ENCODE data around the gene SLC35F4. TPM values are rescaled to one million over a fixed set of nuclear protein-coding genes. Genes with fewer than 3 reads are reported as not detected.

The SLC35F4 gene
- total RNA-seq, 1 experiment from 2014 or later: not detected

- Histone ChIP-seq H3K4me1 (ENCODE audit: insufficient read depth, low read length) (no peaks in the 10 kb centered on the region), H4K5ac (ENCODE audit: insufficient read length, low read depth, low read length) (no peak overlapping the region), H2AK5ac (ENCODE audit: insufficient read length, low read length) (no peak overlapping the region), H3K4me2 (ENCODE audit: insufficient read depth, insufficient read length, low read length) (no peak overlapping the region), H3K56ac (ENCODE audit: insufficient read length, low read depth, low read length) (no peak overlapping the region), H2BK20ac (ENCODE audit: low read depth, low read length, poor library complexity, severe bottlenecking) (no peak overlapping the region), H2BK15ac (ENCODE audit: low read depth, low read length) (no peak overlapping the region), H3K23me2 (ENCODE audit: insufficient read length, low read depth, low read length, poor library complexity, severe bottlenecking) (no peaks in the 10 kb centered on the region), H3K4ac (ENCODE audit: low read depth, low read length) (no peak overlapping the region), H3K79me1 (ENCODE audit: insufficient read depth, low read depth, low read length, poor library complexity, severe bottlenecking) (no peaks in the 10 kb centered on the region), H2AFZ (ENCODE audit: low read length) (no peak overlapping the region), H4K91ac (ENCODE audit: insufficient read length, low read depth, low read length) (no peak overlapping the region), H3T11ph (ENCODE audit: low read length) (no peak overlapping the region), H2BK120ac (ENCODE audit: low read depth, low read length, poor library complexity, severe bottlenecking) (no peak overlapping the region), H3K79me2 (ENCODE audit: insufficient read depth, low read length) (no peaks in the 10 kb centered on the region), H3K23ac (ENCODE audit: insufficient read length, low read depth, low read length) (no peak overlapping the region), H2BK12ac (ENCODE audit: insufficient read length, low read depth, low read length) (no peak overlapping the region), H3K9ac (ENCODE audit: extremely low read depth, insufficient read length, low read length) (no peak overlapping the region), H3K18ac (ENCODE audit: insufficient read length, low read depth, low read length) (no peak overlapping the region), H2BK5ac (ENCODE audit: insufficient read length, low read length) (no peak overlapping the region), H3K27me3 (ENCODE audit: insufficient read depth, low read length) (no peaks in the 10 kb centered on the region), H3K14ac (ENCODE audit: insufficient read depth, low read length) (no peak overlapping the region), H4K20me1 (ENCODE audit: control insufficient read depth, insufficient read depth, insufficient read length) (no peaks in the 10 kb centered on the region), H4K8ac (replicated peaks; ENCODE audit: insufficient read length, low read depth, low read length) (no peak overlapping the region), H3K27ac (ENCODE audit: insufficient read length, low read depth, low read length) (no peak overlapping the region), H3K9me3 (ENCODE audit: control insufficient read depth, low read depth, low read length) (no peaks in the 10 kb centered on the region)
- H3K36me3 Mint-ChIP-seq (ENCODE audit: insufficient read depth in 1 of 3, low read depth in 3 of 3): no peaks in the 10 kb centered on the region
- no peak for DNase-seq
- no peak for TF ChIP-seq CTCF (conservative IDR thresholded peaks at IDR 0.05)
- H3K9me3 Mint-ChIP-seq: peaks cover 7 to 11% of the 10 kb centered on the region in 2 experiments
- WGBS (ENCODE audit: extremely low coverage, insufficient read length, low lambda C conversion rate): no CpG with 5 or more reads among the region's 2 CpGs
- H3K27ac Mint-ChIP-seq: no peak overlapping the region
- H3K27me3 Mint-ChIP-seq (ENCODE audit: low read depth): no peaks in the 10 kb centered on the region
- no peaks in the 10 kb centered on the region for H3K4me1 Mint-ChIP-seq
- no peak overlapping the region for H3K4me3 Mint-ChIP-seq
These were observed 316.8 kb downstream of the SLC35F4 start for GRCh38 chr14:57549016-57549564.
